Measurements from ENCODE around the gene CXCL1.

DNA sequence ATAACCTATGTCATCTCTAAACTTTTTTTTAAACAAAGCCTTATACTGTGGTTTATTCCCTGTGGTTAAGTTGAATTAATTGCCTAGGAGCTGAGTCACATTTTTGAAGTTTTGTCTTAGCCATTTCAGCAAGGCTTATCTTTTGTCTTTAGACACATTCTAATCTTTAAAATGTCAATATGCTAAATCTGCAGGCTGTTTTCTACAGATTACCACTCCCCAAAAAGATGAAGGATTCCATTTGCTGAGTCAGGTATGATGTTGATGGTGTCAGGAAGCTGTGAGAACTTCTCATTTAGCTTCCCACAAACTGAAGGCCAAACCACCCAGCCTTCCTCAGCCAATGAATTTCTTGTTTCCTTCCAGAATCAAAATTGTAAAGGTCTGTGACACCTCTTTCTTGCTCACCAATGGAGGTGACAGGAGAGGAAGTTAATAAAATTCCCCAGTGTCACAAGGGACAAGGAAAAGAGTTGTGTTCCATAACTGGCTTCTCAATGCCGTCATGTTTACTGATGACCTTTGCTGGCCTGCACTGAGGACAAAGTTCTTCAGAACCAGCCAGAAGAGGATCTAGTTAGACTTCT, 36.4 kb upstream of the CXCL1 start:
- TF ChIP-seq CTCF (IDR thresholded peaks at IDR 0.05) = no peak
- TF ChIP-seq POLR2A (IDR thresholded peaks at IDR 0.05) = no peak

Data from adrenal gland (tissue), 5 donors.